GM11168 (cell line): ENCODE results near the gene ASB8.
"Not testable (repeated sequence)": the region's sequence is repeated elsewhere in the genome, so short reads cannot be mapped to it uniquely, and the experiment has no call there.

Source experiments
- in situ Hi-C: fragments of 300-500 bp; cut with MboI; formaldehyde crosslinking; loops from one replicate; pipeline ENCODE4 v1.12.0; 2022; ENCODE audit warnings: low sequenced_read_pairs; ENCODE audit not compliant: unreplicated experiment

The ASB8 gene

GRCh38 chr12:48183876-48184548 is 26.7 kb upstream of the ASB8 start:
- in situ Hi-C loops, result loop anchor here (25.0 kb wide), 1 partner anchor 428 kb away; no protein-coding TSS in a partner anchor

DNA sequence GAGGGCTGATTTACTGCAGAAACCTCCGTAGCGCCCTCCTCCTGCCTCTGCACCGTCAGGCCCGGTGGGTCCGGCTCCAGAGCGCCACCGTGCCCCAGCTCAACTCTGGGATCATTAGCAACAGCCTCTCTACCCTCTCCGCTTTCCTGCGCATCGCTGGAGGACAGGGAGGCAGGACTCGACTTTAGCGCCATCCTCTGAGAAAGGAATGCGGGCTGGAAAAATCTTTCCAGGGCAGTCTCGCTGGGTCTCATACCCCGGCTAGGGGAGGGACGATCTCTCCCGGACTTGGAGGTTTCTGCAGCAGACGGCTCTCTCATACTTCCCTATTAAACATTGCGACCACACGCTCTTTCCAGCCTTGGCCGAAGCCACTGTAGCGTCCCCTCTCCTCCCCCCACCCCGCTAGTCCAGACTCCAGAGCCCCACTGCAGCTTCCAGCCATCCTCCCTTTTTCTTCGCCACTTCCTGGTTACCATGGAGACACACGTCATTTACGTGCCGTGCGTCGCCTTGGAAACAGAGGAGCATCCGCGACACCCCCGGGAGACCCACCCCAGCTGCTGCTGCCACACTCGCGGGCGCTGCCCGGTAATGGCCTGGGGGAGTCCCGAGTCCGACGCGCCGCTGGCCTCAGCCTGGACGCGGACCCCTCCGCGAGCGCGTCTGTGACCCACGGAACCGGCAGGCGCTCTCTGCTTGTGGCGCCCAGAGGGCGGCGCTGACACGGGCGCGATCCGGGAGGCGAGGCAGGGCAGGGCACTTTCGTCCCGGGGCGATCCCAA is 26.0 kb upstream of the ASB8 start, which contains the start of gene CCDC184:
TSS of gene CCDC184 (plus strand) at position 554 of the 785 bp plus-strand sequence. CDS start 479 bp downstream, outside the sequence.
- in situ Hi-C loops, result loop anchor here (25.0 kb wide), 1 partner anchor 429 kb away; no protein-coding TSS in a partner anchor

- in situ Hi-C loops, result loop anchor here (25.0 kb wide), 1 partner anchor 430 kb away; no protein-coding TSS in a partner anchor
Observed at GRCh38 chr12:48182631-48183030, 25.3 kb upstream of the ASB8 start.

GRCh38 chr12:48180857-48181495 is 23.7 kb upstream of the ASB8 start:
- in situ Hi-C loops, result loop anchor here (25.0 kb wide), 1 partner anchor 431 kb away; no protein-coding TSS in a partner anchor

DNA sequence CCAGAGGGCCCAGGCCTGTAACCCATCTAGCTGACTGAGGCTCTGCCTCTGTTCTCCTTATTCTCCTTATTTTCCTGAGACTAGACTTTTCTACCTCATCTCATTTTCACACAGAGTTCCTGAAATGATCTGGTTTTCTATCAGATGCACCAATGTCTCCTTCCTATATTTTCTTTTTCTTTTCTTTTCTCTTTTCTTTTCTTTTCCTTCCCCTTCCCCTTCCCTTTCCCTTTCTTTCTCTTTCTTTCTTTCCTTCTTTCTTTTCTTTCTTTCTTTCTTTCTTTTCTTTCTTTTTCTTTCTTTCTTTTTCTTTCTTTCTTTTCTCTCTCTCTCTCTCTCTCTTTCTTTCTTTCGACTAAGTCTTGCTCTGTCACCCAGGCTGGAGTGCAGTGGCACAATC is 23.1 kb upstream of the ASB8 start:
- in situ Hi-C loops, result loop anchor here (25.0 kb wide), 1 partner anchor 432 kb away; no protein-coding TSS in a partner anchor

- in situ Hi-C loops, result loop anchor here (25.0 kb wide), 1 partner anchor 433 kb away; no protein-coding TSS in a partner anchor
Observed at GRCh38 chr12:48179466-48179865, 22.2 kb upstream of the ASB8 start.

DNA sequence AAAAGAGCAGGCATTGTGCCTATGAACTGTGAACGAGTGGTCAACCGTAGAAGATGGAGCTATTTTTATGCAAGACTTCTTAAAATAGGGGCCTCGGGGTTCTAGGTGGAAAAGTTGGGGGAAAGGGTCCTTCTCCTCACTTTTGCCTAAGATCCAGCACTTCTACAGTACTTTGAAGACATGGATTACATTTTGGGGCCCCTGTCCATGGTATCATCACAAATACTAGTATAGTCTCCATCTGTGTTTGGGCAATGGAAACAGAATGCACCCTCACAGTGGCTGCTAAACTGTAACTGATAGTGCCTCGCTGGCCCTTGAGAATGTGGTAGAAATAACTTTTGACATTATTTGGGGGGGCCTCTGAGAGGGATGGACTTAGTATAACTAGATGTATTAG is 20.7 kb upstream of the ASB8 start:
- in situ Hi-C loops, result loop anchor here (25.0 kb wide), 1 partner anchor 434 kb away; no protein-coding TSS in a partner anchor

DNA sequence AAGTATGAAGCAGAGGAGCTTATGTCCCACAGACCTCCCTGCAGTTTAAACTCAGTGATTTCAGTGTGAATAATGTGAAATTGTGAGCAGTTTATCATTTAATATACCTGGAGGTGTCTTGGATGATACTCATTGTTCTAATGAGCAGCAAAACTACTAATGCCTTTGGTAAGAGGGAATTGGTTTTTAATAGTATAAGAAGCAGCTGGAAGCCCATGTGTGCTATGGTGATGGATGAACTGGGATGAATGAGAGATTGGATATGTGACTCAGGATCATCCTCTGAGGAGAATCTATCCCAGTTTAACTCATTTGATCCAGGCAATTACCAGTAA is 19.1 kb upstream of the ASB8 start:
- in situ Hi-C loops, result loop anchor here (25.0 kb wide), 1 partner anchor 436 kb away; no protein-coding TSS in a partner anchor

GRCh38 chr12:48175613-48176416 is 18.5 kb upstream of the ASB8 start:
- in situ Hi-C loops, result loop anchor here (25.0 kb wide), 1 partner anchor 436 kb away; no protein-coding TSS in a partner anchor

- in situ Hi-C loops, result no loop called here
Observed at GRCh38 chr12:48169011-48169410, 11.7 kb upstream of the ASB8 start.

DNA sequence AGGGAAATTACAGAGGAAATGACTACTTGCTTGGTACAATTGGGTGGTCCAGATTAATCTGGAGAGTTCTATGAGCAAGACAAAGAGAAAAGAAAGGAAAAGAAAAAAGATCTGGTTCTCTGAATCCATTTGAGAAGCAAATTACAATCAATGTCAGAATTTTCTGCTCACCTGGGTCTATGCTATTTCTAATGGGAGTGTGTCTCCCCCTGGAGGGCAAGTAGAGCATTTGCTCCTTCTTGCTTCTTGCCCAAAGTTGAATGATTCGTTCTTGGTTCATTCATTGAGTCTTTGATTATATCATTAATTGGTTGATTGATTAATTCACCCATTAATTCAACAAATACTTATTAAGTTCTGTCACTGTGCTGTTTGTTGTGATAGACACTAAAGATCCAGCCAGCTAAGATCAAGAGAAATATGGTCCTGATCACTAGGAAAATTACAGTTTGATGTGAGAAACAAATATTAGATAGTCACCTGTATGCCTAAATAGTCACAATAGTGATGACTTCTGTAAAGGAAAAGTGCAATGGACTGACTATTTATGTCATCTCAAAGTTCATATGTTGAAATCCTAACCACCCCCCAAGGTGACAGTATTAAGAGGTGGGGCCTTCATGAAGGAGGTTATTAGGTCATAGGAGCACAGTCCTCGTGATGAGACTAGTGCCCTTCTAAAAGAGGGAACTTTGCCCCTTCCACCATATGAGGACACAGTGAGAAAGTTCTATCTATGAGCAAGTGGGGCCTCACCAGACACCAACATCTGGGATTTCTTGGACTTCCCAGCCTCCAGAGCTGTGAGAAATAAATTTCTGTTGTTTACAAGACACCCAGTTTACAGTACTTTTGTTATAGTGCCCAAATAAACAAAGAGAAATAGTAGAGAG is 8.0 kb upstream of the ASB8 start:
- in situ Hi-C loops, result no loop called here

GRCh38 chr12:48164451-48164850 is 7.1 kb upstream of the ASB8 start:
- in situ Hi-C loops, result no loop called here

- in situ Hi-C loops, result no loop called here
Observed at GRCh38 chr12:48163150-48163747, 5.9 kb upstream of the ASB8 start.

GRCh38 chr12:48160807-48161206 is 3.5 kb upstream of the ASB8 start:
- in situ Hi-C loops, result no loop called here

GRCh38 chr12:48160046-48160445 is 2.7 kb upstream of the ASB8 start:
- in situ Hi-C loops, result no loop called here

GRCh38 chr12:48157889-48158370 is 615 bp upstream of the ASB8 start:
- in situ Hi-C loops, result no loop called here

DNA sequence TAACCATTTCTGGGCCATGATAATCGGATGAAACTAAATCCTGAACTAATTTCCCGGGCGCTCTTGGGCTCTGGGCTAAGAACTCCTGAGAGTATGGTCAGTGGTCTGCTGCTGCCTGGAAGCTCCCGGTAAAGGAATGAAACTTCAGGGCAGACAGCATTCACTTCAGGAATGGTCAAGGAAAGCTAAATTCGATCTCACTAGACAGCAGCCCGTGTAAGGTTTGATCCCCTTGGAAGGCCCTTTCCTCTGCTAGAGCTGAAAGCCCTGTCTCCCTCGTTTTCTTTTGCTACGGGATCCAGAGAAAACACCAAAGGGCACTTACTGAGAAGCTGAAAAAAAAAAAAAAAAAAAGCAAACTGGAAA is 680 bp downstream of the ASB8 start:
- in situ Hi-C loops, result no loop called here

DNA sequence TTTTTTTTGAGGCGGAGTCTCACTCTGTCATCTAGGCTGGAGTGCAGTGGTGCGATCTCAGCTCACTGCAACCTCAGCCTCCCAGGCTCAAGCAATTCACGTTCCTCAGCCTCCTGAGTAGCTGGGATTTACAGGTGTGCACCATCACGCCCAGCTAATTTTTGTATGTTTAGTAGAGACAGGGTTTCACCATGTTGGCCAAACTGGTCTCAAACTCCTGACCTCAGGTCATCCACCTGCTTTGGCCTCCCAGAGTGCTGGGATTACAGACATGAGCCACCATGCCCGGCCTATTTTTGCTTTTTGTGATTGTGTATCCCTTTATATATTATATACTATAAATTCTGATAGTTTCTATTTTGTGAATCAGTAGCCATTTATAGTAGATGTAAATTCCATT is 1.5 kb downstream of the ASB8 start:
- in situ Hi-C loops, result not testable (repeated sequence)
